Measurements from ENCODE around the gene RAG2. TPM values are rescaled to one million over a fixed set of nuclear protein-coding genes. Genes with fewer than 3 reads are reported as not detected.

Gene RAG2
- total and polyA plus RNA-seq, 2 experiments from 2014 or later = not detected

DNA sequence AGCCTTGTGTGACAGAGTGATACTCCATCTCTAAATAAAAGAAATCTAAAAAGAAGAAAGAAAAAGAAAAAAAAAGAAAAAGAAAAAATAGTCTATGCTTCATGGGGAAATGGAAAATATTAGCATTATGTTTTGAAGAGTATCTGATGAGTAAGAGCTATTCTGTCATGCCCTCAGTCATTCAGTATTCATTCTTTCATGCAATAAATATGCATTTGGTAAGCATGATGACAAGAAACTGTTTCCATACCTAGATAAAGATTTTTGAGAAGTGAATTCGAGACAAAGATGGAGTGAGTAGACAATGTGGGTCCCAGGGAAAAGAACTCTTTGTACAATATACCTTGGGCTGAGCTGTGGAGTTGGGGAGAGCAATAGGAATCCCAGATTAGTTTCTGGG lies 9.9 kb downstream of the RAG2 start (continued):
- TF ChIP-seq, protein P1, sequence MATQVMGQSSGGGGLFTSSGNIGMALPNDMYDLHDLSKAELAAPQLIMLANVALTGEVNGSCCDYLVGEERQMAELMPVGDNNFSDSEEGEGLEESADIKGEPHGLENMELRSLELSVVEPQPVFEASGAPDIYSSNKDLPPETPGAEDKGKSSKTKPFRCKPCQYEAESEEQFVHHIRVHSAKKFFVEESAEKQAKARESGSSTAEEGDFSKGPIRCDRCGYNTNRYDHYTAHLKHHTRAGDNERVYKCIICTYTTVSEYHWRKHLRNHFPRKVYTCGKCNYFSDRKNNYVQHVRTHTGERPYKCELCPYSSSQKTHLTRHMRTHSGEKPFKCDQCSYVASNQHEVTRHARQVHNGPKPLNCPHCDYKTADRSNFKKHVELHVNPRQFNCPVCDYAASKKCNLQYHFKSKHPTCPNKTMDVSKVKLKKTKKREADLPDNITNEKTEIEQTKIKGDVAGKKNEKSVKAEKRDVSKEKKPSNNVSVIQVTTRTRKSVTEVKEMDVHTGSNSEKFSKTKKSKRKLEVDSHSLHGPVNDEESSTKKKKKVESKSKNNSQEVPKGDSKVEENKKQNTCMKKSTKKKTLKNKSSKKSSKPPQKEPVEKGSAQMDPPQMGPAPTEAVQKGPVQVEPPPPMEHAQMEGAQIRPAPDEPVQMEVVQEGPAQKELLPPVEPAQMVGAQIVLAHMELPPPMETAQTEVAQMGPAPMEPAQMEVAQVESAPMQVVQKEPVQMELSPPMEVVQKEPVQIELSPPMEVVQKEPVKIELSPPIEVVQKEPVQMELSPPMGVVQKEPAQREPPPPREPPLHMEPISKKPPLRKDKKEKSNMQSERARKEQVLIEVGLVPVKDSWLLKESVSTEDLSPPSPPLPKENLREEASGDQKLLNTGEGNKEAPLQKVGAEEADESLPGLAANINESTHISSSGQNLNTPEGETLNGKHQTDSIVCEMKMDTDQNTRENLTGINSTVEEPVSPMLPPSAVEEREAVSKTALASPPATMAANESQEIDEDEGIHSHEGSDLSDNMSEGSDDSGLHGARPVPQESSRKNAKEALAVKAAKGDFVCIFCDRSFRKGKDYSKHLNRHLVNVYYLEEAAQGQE (IDR thresholded peaks at IDR 0.05; ENCODE audit: unreplicated experiment) = no peak
- TF ChIP-seq NANOG (IDR thresholded peaks at IDR 0.05; ENCODE audit: borderline replicate concordance) (no peak), CREB1 (CRISPR knock-in tag; IDR thresholded peaks at IDR 0.05; ENCODE audit: low read depth) (no peak), JUNB (IDR thresholded peaks at IDR 0.05; ENCODE audit: unreplicated experiment) (no peak), POLR2AphosphoS5 (IDR thresholded peaks at IDR 0.05; ENCODE audit: low read depth) (no peak)

DNA sequence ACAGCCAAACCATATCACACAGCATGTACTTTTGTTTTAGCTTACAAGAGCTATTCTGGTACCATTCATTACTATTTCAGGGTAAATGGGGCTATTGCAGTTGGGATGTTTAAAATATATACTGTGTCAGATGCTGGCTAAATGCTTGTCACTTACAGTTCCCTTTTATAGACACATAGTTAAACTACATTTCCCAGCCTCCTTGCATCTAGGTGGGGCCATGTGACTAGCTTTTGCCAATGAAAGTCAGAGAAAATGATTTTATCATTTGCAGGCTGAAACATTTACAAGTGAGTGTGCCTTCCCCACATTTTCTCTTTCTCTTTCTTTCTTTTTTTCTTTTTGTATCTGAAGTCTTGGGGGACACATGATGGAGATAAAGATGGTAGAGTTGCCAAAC lies 11.5 kb downstream of the RAG2 start:
- Mint-ChIP-seq H3K9me3 (peaks cover 17% of the 10 kb centered on the region), H3K36me3 (ENCODE audit: low read depth) (peaks cover 8% of the 10 kb centered on the region), H3K27me3 (ENCODE audit: insufficient read depth, low read depth, poor library complexity) (peaks cover 3% of the 10 kb centered on the region), H3K4me3 (no peak overlapping the region), H3K27ac (no peak overlapping the region), H3K4me1 (no peaks in the 10 kb centered on the region)
- H2AFZ ChIP-seq = no peak overlapping the region
- H3K79me2 ChIP-seq (replicated peaks; ENCODE audit: insufficient read depth) = no peaks in the 10 kb centered on the region
- ATAC-seq (no peak), DNase-seq (ENCODE audit: low spot score) (no peak)
- no peaks in the 10 kb centered on the region for H4K20me1 ChIP-seq (replicated peaks; ENCODE audit: insufficient read depth)
- H3K27ac ChIP-seq (ENCODE audit: low read depth) = no peak overlapping the region
- no peaks in the 10 kb centered on the region for H3K4me1 ChIP-seq (ENCODE audit: insufficient read depth)
- H3K4me2 ChIP-seq = no peak overlapping the region
- peaks cover 2% of the 10 kb centered on the region; the same call in 1 of the 2 replicates for H3K27me3 ChIP-seq (ENCODE audit: insufficient read depth)
- no peak overlapping the region for H3K4me3 ChIP-seq
- H3K9me2 ChIP-seq (ENCODE audit: insufficient read depth) = no peaks in the 10 kb centered on the region
- peaks cover 5% of the 10 kb centered on the region; the same call in 1 of the 2 replicates for H3K36me3 ChIP-seq (ENCODE audit: insufficient read depth)
- H3F3A ChIP-seq (replicated peaks; ENCODE audit: low read depth) = no peaks in the 10 kb centered on the region
- no peak for TF ChIP-seq EZH2phosphoT487 (IDR thresholded peaks at IDR 0.05; ENCODE audit: unreplicated experiment)
- TF ChIP-seq, protein P2, sequence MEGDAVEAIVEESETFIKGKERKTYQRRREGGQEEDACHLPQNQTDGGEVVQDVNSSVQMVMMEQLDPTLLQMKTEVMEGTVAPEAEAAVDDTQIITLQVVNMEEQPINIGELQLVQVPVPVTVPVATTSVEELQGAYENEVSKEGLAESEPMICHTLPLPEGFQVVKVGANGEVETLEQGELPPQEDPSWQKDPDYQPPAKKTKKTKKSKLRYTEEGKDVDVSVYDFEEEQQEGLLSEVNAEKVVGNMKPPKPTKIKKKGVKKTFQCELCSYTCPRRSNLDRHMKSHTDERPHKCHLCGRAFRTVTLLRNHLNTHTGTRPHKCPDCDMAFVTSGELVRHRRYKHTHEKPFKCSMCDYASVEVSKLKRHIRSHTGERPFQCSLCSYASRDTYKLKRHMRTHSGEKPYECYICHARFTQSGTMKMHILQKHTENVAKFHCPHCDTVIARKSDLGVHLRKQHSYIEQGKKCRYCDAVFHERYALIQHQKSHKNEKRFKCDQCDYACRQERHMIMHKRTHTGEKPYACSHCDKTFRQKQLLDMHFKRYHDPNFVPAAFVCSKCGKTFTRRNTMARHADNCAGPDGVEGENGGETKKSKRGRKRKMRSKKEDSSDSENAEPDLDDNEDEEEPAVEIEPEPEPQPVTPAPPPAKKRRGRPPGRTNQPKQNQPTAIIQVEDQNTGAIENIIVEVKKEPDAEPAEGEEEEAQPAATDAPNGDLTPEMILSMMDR (conservative IDR thresholded peaks at IDR 0.05; ENCODE audit: low read depth in 2 of 2) = no peak
- TF ChIP-seq ZNF114 (CRISPR knock-in tag; IDR thresholded peaks at IDR 0.05) = no peak
- no peak for TF ChIP-seq EZH2 (IDR thresholded peaks at IDR 0.05; ENCODE audit: low read depth, unreplicated experiment)
- TF ChIP-seq, protein P3, sequence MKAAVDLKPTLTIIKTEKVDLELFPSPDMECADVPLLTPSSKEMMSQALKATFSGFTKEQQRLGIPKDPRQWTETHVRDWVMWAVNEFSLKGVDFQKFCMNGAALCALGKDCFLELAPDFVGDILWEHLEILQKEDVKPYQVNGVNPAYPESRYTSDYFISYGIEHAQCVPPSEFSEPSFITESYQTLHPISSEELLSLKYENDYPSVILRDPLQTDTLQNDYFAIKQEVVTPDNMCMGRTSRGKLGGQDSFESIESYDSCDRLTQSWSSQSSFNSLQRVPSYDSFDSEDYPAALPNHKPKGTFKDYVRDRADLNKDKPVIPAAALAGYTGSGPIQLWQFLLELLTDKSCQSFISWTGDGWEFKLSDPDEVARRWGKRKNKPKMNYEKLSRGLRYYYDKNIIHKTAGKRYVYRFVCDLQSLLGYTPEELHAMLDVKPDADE (IDR thresholded peaks at IDR 0.05) = no peak
- no peak for TF ChIP-seq STAT1 (IDR thresholded peaks at IDR 0.05; ENCODE audit: unreplicated experiment)
- TF ChIP-seq NANOG (IDR thresholded peaks at IDR 0.05; ENCODE audit: borderline replicate concordance) = no peak
- TF ChIP-seq, protein P1 (IDR thresholded peaks at IDR 0.05; ENCODE audit: unreplicated experiment) = no peak
- TF ChIP-seq CREB1 (CRISPR knock-in tag; IDR thresholded peaks at IDR 0.05; ENCODE audit: low read depth) = no peak
- no peak for TF ChIP-seq ZNF331 (CRISPR knock-in tag; IDR thresholded peaks at IDR 0.05; ENCODE audit: low read depth)
